Measurements from ENCODE around the gene COPS8. TPM values are rescaled to one million over a fixed set of nuclear protein-coding genes. Genes with fewer than 3 reads are reported as not detected.

Gene COPS8
- total RNA-seq, 6 donors from 2014 or later, result 24.1 to 48.3 (median 38.1) TPM

GRCh38 chr2:237092506-237092905 lies 6.8 kb downstream of the COPS8 start:
- Histone ChIP-seq H3K27me3 (no peaks in the 10 kb centered on the region), H3K9me3 (no peaks in the 10 kb centered on the region), H3K4me3 (no peak overlapping the region), H3K27ac (no peak overlapping the region), H3K4me1 (peaks cover 0 to 11% (median 8%) of the 10 kb centered on the region in 4 donors), H3K36me3 (peaks cover 22 to 72% (median 34%) of the 10 kb centered on the region in 4 donors)
- no peak for ATAC-seq (ENCODE audit: low FRiP score in 2 of 2)
- no peak for DNase-seq
- no peak for TF ChIP-seq POLR2AphosphoS5 (IDR thresholded peaks at IDR 0.05)
- TF ChIP-seq CTCF (IDR thresholded peaks at IDR 0.05), result no peak
- TF ChIP-seq EP300 (IDR thresholded peaks at IDR 0.05), result no peak
- no peak for TF ChIP-seq POLR2A (IDR thresholded peaks at IDR 0.05)
- 57 to 60% methylated on average over 5 of the region's 5 CpGs for WGBS, 2 donors

GRCh38 chr2:237092920-237093781 lies 7.5 kb downstream of the COPS8 start:
- Histone ChIP-seq H3K9me3 (no peaks in the 10 kb centered on the region), H3K4me3 (no peak overlapping the region), H3K27me3 (no peaks in the 10 kb centered on the region), H3K36me3 (peaks cover 24 to 75% (median 40%) of the 10 kb centered on the region in 4 donors), H3K27ac (no peak overlapping the region), H3K4me1 (peaks cover 0 to 11% (median 7%) of the 10 kb centered on the region in 4 donors)
- ATAC-seq (ENCODE audit: low FRiP score in 2 of 2) (peak in 1 of 2 donors; percentile 75), DNase-seq (no peak)
- 53 to 56% methylated on average over 9 of the region's 9 CpGs for WGBS, 2 donors
- no peak for TF ChIP-seq POLR2A (IDR thresholded peaks at IDR 0.05)
- TF ChIP-seq POLR2AphosphoS5 (IDR thresholded peaks at IDR 0.05), result no peak
- peak in 3 of 6 experiments; percentile 18 to 35 (median 28) for TF ChIP-seq CTCF (IDR thresholded peaks at IDR 0.05)
- no peak for TF ChIP-seq EP300 (IDR thresholded peaks at IDR 0.05)

GRCh38 chr2:237096201-237096600 lies 10.5 kb downstream of the COPS8 start:
- H3K4me3 ChIP-seq, result no peak overlapping the region
- 51 to 58% methylated on average over 4 of the region's 4 CpGs for WGBS, 2 donors
- DNase-seq (no peak), ATAC-seq (ENCODE audit: low FRiP score in 2 of 2) (no peak)
- TF ChIP-seq POLR2A (IDR thresholded peaks at IDR 0.05), result no peak
- TF ChIP-seq CTCF (IDR thresholded peaks at IDR 0.05), result no peak
- TF ChIP-seq EP300 (IDR thresholded peaks at IDR 0.05), result no peak
- TF ChIP-seq POLR2AphosphoS5 (IDR thresholded peaks at IDR 0.05), result no peak
- no peaks in the 10 kb centered on the region for H3K9me3 ChIP-seq
- peaks cover 0 to 11% (median 7%) of the 10 kb centered on the region in 4 donors for H3K4me1 ChIP-seq
- H3K27me3 ChIP-seq, result no peaks in the 10 kb centered on the region
- no peak overlapping the region for H3K27ac ChIP-seq
- H3K36me3 ChIP-seq, result peaks cover 27 to 84% (median 58%) of the 10 kb centered on the region in 4 donors

GRCh38 chr2:237096911-237097310 lies 11.2 kb downstream of the COPS8 start:
- Histone ChIP-seq H3K4me1 (peaks cover 0 to 11% (median 7%) of the 10 kb centered on the region in 4 donors), H3K27me3 (no peaks in the 10 kb centered on the region), H3K4me3 (no peak overlapping the region), H3K36me3 (peaks cover 27 to 90% (median 57%) of the 10 kb centered on the region in 4 donors), H3K27ac (no peak overlapping the region), H3K9me3 (no peaks in the 10 kb centered on the region)
- no peak for ATAC-seq (ENCODE audit: low FRiP score in 2 of 2)
- TF ChIP-seq CTCF (IDR thresholded peaks at IDR 0.05) (no peak), EP300 (IDR thresholded peaks at IDR 0.05) (no peak), POLR2AphosphoS5 (IDR thresholded peaks at IDR 0.05) (no peak), POLR2A (IDR thresholded peaks at IDR 0.05) (no peak)
- 89 to 95% methylated on average over 4 of the region's 4 CpGs for WGBS, 2 donors
- no peak for DNase-seq

Data from upper lobe of left lung (tissue), 6 donors.